MM.1S (cell line): ENCODE results near the gene MKNK2.

Experiments used
- DNase-seq: peaks from one replicate; pipeline ENCODE4 v3.0.0-alpha.2; 2015
- H2AFZ ChIP-seq: fragments of 300-600 bp; sonication (generic); 2 replicates; pipeline ENCODE4 v1.6.0; 2016; ENCODE audit warnings: antibody characterized with exemption, low read length
- H3F3A ChIP-seq: fragments of 300-600 bp; sonication (generic); 2 replicates; pipeline ENCODE4 v1.6.1; 2016; ENCODE audit warnings: mild to moderate bottlenecking, antibody characterized with exemption, low read length, moderate library complexity, mixed read lengths; ENCODE audit not compliant: insufficient read depth
- H3K27ac ChIP-seq: fragments of 300-600 bp; sonication (generic); 2 replicates; pipeline ENCODE4 v1.5.1; 2016; ENCODE audit warnings: mild to moderate bottlenecking, low read length
- H3K27me3 ChIP-seq: fragments of 300-600 bp; sonication (generic); replicated peaks from 2 replicates; pipeline ENCODE4 v1.6.0; 2016; ENCODE audit warnings: low read length; ENCODE audit not compliant: insufficient read depth
- H3K36me3 ChIP-seq: fragments of 300-600 bp; sonication (generic); replicated peaks from 2 replicates; pipeline ENCODE4 v1.6.1; 2016; ENCODE audit warnings: mild to moderate bottlenecking, low read length, mixed read lengths; ENCODE audit not compliant: insufficient read depth
- H3K4me1 ChIP-seq: fragments of 300-600 bp; sonication (generic); 2 replicates; pipeline ENCODE4 v1.6.1; 2016; ENCODE audit warnings: low read length, mixed read lengths
- H3K4me2 ChIP-seq: fragments of 300-600 bp; sonication (generic); 2 replicates; pipeline ENCODE4 v1.6.0; 2016; ENCODE audit warnings: low read depth, low read length
- H3K4me3 ChIP-seq: fragments of 300-600 bp; sonication (generic); 2 replicates; pipeline ENCODE4 v1.5.1; 2016; ENCODE audit warnings: low read length, mixed read lengths
- H3K79me2 ChIP-seq: fragments of 300-600 bp; sonication (generic); 2 replicates; pipeline ENCODE4 v1.6.1; 2016; ENCODE audit warnings: mixed run types, low read length, mixed read lengths
- H3K9ac ChIP-seq: fragments of 300-600 bp; sonication (generic); 2 replicates; pipeline ENCODE4 v1.6.1; 2016; ENCODE audit warnings: low read length, mixed read lengths
- H3K9me2 ChIP-seq: fragments of 300-600 bp; sonication (generic); replicated peaks from 2 replicates; pipeline ENCODE4 v1.6.1; 2016; ENCODE audit warnings: mild to moderate bottlenecking, low read length, mixed read lengths; ENCODE audit not compliant: insufficient read depth
- H3K9me3 ChIP-seq: fragments of 300-600 bp; sonication (generic); replicated peaks from 2 replicates; pipeline ENCODE4 v1.6.1; 2016; ENCODE audit warnings: mild to moderate bottlenecking, low read length, mixed read lengths; ENCODE audit not compliant: insufficient read depth
- H4K20me1 ChIP-seq: fragments of 300-600 bp; sonication (generic); 2 replicates; pipeline ENCODE4 v1.6.1; 2016; ENCODE audit warnings: mild to moderate bottlenecking, low read length, moderate library complexity, mixed read lengths; ENCODE audit not compliant: insufficient read depth
- EZH2 ChIP-seq: fragments of 300-600 bp; sonication (generic); optimal IDR thresholded peaks from 2 replicates; pipeline ENCODE3; 2017; ENCODE audit warnings: low read depth, mild to moderate bottlenecking, antibody characterized with exemption, low read length, mixed read lengths
- EZH2phosphoT487 ChIP-seq: fragments of 300-600 bp; sonication (generic); IDR thresholded peaks from 2 replicates; pipeline ENCODE4 v1.6.1; 2018; ENCODE audit warnings: antibody characterized with exemption, low read length
- TF ChIP-seq, protein P1 (sequence below): fragments of 300-600 bp; sonication (generic); IDR thresholded peaks from 2 replicates; pipeline ENCODE4 v1.5.1; 2016; ENCODE audit warnings: antibody characterized with exemption, low read length, mixed read lengths

MKNK2 gene

GRCh38 chr19:2014731-2015607, 36.1 kb downstream of the MKNK2 start:
- TF ChIP-seq EZH2: no peak
- TF ChIP-seq, protein P1, sequence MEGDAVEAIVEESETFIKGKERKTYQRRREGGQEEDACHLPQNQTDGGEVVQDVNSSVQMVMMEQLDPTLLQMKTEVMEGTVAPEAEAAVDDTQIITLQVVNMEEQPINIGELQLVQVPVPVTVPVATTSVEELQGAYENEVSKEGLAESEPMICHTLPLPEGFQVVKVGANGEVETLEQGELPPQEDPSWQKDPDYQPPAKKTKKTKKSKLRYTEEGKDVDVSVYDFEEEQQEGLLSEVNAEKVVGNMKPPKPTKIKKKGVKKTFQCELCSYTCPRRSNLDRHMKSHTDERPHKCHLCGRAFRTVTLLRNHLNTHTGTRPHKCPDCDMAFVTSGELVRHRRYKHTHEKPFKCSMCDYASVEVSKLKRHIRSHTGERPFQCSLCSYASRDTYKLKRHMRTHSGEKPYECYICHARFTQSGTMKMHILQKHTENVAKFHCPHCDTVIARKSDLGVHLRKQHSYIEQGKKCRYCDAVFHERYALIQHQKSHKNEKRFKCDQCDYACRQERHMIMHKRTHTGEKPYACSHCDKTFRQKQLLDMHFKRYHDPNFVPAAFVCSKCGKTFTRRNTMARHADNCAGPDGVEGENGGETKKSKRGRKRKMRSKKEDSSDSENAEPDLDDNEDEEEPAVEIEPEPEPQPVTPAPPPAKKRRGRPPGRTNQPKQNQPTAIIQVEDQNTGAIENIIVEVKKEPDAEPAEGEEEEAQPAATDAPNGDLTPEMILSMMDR: no peak
- no peak for TF ChIP-seq EZH2phosphoT487
- H4K20me1 ChIP-seq: no peaks in the 10 kb centered on the region
- peak overlapping the region; percentile 66 for H3K9ac ChIP-seq
- H3K4me2 ChIP-seq: peak overlapping the region; percentile 90
- no peaks in the 10 kb centered on the region for H3K9me3 ChIP-seq
- H3F3A ChIP-seq: peaks cover 6% of the 10 kb centered on the region
- H3K36me3 ChIP-seq: no peaks in the 10 kb centered on the region
- peaks cover 49% of the 10 kb centered on the region for H3K79me2 ChIP-seq
- peak; percentile 36 for DNase-seq
- H3K9me2 ChIP-seq: no peaks in the 10 kb centered on the region
- no peak overlapping the region for H3K27ac ChIP-seq
- peak overlapping the region; percentile 45 for H2AFZ ChIP-seq
- no peaks in the 10 kb centered on the region for H3K27me3 ChIP-seq
- H3K4me3 ChIP-seq: peak overlapping the region; percentile 70
- H3K4me1 ChIP-seq: 0 out of 2 replicates have a peak, but pooled peaks cover 5% of the 10 kb centered on the region

- Histone ChIP-seq H3K9me3 (no peaks in the 10 kb centered on the region), H3K36me3 (no peaks in the 10 kb centered on the region), H3K9me2 (no peaks in the 10 kb centered on the region), H4K20me1 (no peaks in the 10 kb centered on the region), H3K4me2 (peak overlapping the region; percentile 90; the same call in 1 of the 2 replicates), H3K27ac (no peak overlapping the region), H3K27me3 (no peaks in the 10 kb centered on the region), H3K79me2 (peaks cover 49% of the 10 kb centered on the region), H3F3A (peaks cover 6% of the 10 kb centered on the region), H2AFZ (no peak overlapping the region), H3K9ac (no peak overlapping the region), H3K4me1 (0 out of 2 replicates have a peak, but pooled peaks cover 5% of the 10 kb centered on the region), H3K4me3 (no peak overlapping the region)
- no peak for DNase-seq
- TF ChIP-seq EZH2phosphoT487 (no peak), EZH2 (no peak)
- TF ChIP-seq, protein P1: no peak
Observed at GRCh38 chr19:2014131-2014571, 36.9 kb downstream of the MKNK2 start.

DNA sequence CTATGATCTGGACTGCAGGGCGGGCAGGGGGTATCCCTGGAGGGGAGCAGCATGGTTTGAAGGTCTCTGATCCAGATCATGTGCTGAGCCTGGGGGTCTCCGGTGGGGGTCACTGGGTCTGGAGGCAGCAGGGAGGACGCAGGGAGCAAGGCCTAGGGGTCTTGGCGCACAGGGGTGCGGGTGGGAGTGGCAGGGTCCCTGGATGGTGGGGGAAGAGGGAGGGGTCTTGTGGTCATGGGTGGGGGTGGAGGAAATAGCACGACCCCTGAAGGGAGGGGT, 37.4 kb downstream of the MKNK2 start:
- Histone ChIP-seq H3K4me2 (no peak overlapping the region), H3K27ac (no peak overlapping the region), H3K79me2 (peaks cover 49% of the 10 kb centered on the region), H3K4me1 (0 out of 2 replicates have a peak, but pooled peaks cover 5% of the 10 kb centered on the region), H3K36me3 (no peaks in the 10 kb centered on the region), H3K9ac (no peak overlapping the region), H3F3A (peaks cover 6% of the 10 kb centered on the region), H3K9me2 (no peaks in the 10 kb centered on the region), H3K9me3 (no peaks in the 10 kb centered on the region), H3K27me3 (no peaks in the 10 kb centered on the region), H2AFZ (no peak overlapping the region), H4K20me1 (no peaks in the 10 kb centered on the region), H3K4me3 (no peak overlapping the region)
- TF ChIP-seq, protein P1: no peak
- TF ChIP-seq EZH2phosphoT487 (no peak), EZH2 (no peak)
- no peak for DNase-seq
